PC-3 (cell line): Measurements from ENCODE around the gene ANTXR2. TPM values are rescaled to one million over a fixed set of nuclear protein-coding genes. Genes with fewer than 3 reads are reported as not detected.

ENCODE experiments used
- ATAC-seq: fragments of 200-7000 bp; cut with Tn5 transposase; 2 replicates; pipeline ENCODE4 v1.9.1; 2020; ENCODE audit warnings: mild to moderate bottlenecking, moderate library complexity
- BruUV-seq: library from RNA; stranded (reverse); fragments of 400-500 nt; replicated peaks from 2 replicates; lab custom pipeline; 2021; lab: Mats Ljungman, UMichigan
- CTCF ChIA-PET: fragments of 300-600 bp; sonication (Branson Sonifier 250); formaldehyde crosslinking; loops from one replicate; lab custom pipeline; 2022; ENCODE audit warnings: antibody characterized with exemption; lab: Charles Lee
- POLR2A ChIA-PET: fragments of 300-600 bp; sonication (Branson Sonifier 250); formaldehyde crosslinking; loops from one replicate; lab custom pipeline; 2022; ENCODE audit warnings: antibody characterized with exemption; ENCODE audit not compliant: unreplicated experiment; lab: Charles Lee
- DNase-seq: peaks from one replicate; pipeline ENCODE4 v3.0.0-alpha.2; 2015
- H2AFZ ChIP-seq: fragments of 300-600 bp; sonication (generic); 2 replicates; pipeline ENCODE4 v1.6.0; 2016; ENCODE audit warnings: antibody characterized with exemption, low read length
- H3F3A ChIP-seq: fragments of 300-600 bp; sonication (generic); one replicate; pipeline ENCODE4 v1.6.0; 2017; ENCODE audit warnings: antibody characterized with exemption, low read length, control low read depth, mild to moderate bottlenecking; ENCODE audit not compliant: unreplicated experiment
- H3K27ac ChIP-seq: fragments of 300-600 bp; sonication (generic); 2 replicates; pipeline ENCODE4 v1.5.1; 2016; ENCODE audit warnings: mild to moderate bottlenecking, low read length
- H3K27me3 ChIP-seq: fragments of 300-600 bp; sonication (generic); 2 replicates; pipeline ENCODE4 v1.6.1; 2016; ENCODE audit warnings: low read length, mixed read lengths
- H3K36me3 ChIP-seq: fragments of 300-600 bp; sonication (generic); 2 replicates; pipeline ENCODE4 v1.6.1; 2016; ENCODE audit warnings: low read depth, mixed run types, low read length, mixed read lengths
- H3K4me1 ChIP-seq: fragments of 300-600 bp; sonication (generic); 2 replicates; pipeline ENCODE4 v1.5.1; 2016; ENCODE audit warnings: low read length; ENCODE audit not compliant: insufficient read depth
- H3K4me2 ChIP-seq: fragments of 300-600 bp; sonication (generic); 2 replicates; pipeline ENCODE4 v1.6.0; 2016; ENCODE audit warnings: low read length
- H3K4me3 ChIP-seq: fragments of 300-600 bp; sonication (generic); 2 replicates; pipeline ENCODE4 v1.5.1; 2016; ENCODE audit warnings: mild to moderate bottlenecking, low read length, mixed read lengths
- H3K79me2 ChIP-seq: fragments of 300-600 bp; sonication (generic); 2 replicates; pipeline ENCODE4 v1.6.1; 2017; ENCODE audit warnings: low read length, mixed read lengths
- H3K9ac ChIP-seq: fragments of 300-600 bp; sonication (generic); 2 replicates; pipeline ENCODE4 v1.6.0; 2016; ENCODE audit warnings: mild to moderate bottlenecking, low read length
- H3K9me2 ChIP-seq: fragments of 300-600 bp; sonication (generic); replicated peaks from 2 replicates; pipeline ENCODE4 v1.6.1; 2016; ENCODE audit warnings: mixed run types, low read length, mixed read lengths
- H3K9me3 ChIP-seq: fragments of 300-600 bp; sonication (generic); 2 replicates; pipeline ENCODE4 v1.6.1; 2016; ENCODE audit warnings: low read length, mixed read lengths
- H4K20me1 ChIP-seq: fragments of 300-600 bp; sonication (generic); 2 replicates; pipeline ENCODE4 v1.6.1; 2016; ENCODE audit warnings: low read length, mixed read lengths
- CTCF ChIP-seq: fragments of 300-600 bp; sonication (generic); conservative IDR thresholded peaks from 2 replicates; pipeline ENCODE4 v1.5.1; 2017; ENCODE audit warnings: antibody characterized with exemption, low read depth, mild to moderate bottlenecking, low read length
- EZH2 ChIP-seq: fragments of 300-600 bp; sonication (generic); IDR thresholded peaks from one replicate; pipeline ENCODE4 v1.6.1; 2017; ENCODE audit warnings: antibody characterized with exemption, mild to moderate bottlenecking, low read length; ENCODE audit not compliant: unreplicated experiment
- EZH2phosphoT487 ChIP-seq: fragments of 300-600 bp; sonication (generic); IDR thresholded peaks from 2 replicates; pipeline ENCODE4 v1.6.1; 2018; ENCODE audit warnings: mild to moderate bottlenecking, antibody characterized with exemption, low read length, borderline replicate concordance
- intact Hi-C: fragments of 100-400 bp; cut with micrococcal nuclease; formaldehyde crosslinking; loops from 2 replicates; pipeline ENCODE4 v1.9.0; 2023
- total RNA-seq: library from RNA; depleted of rRNA; stranded (reverse); fragments of >200 nt; gene quantifications from 2 replicates; pipeline ENCODE4 v1.2.3, GENCODE V29; 2014

ANTXR2 gene
- total RNA-seq, 1 experiment from 2014 or later, result 43.9 TPM

DNA sequence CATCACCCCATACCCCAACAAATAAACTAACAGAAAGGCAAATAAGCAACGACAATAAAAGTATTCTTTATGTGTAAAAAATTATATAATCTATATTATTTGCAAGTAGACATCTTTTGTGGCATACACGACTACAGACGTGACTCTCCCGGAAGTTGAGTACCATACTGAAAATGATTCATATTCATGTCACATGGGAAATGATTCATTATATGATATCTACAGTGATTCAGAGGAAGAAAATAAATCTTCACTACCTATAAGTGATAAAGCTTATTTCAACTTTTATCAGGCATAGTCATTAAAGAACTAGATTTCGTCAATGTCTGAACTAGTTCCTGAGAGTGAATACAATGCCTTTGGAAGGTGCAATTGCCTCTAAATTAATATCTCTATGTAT, 4.6 kb upstream of the ANTXR2 start:
- Histone ChIP-seq H3K4me1 (peaks cover 39% of the 10 kb centered on the region), H3F3A (no peaks in the 10 kb centered on the region), H3K9me3 (no peaks in the 10 kb centered on the region), H3K9ac (peak overlapping the region; percentile 20; the same call in 1 of the 2 replicates), H2AFZ (no peak overlapping the region), H3K4me2 (peak overlapping the region; percentile 18; the same call in 1 of the 2 replicates), H3K9me2 (no peaks in the 10 kb centered on the region), H3K27ac (peak overlapping the region; percentile 71), H3K4me3 (no peak overlapping the region), H4K20me1 (no peaks in the 10 kb centered on the region), H3K36me3 (no peaks in the 10 kb centered on the region), H3K27me3 (no peaks in the 10 kb centered on the region), H3K79me2 (peaks cover 4% of the 10 kb centered on the region)
- ChIA-PET POLR2A (no interaction called here), CTCF (no interaction called here)
- no TSS peak for BruUV-seq
- DNase-seq, result peak; percentile 73
- TF ChIP-seq CTCF (no peak), EZH2 (no peak), EZH2phosphoT487 (no peak)
- peak; percentile 35 for ATAC-seq
- intact Hi-C loops, result loop anchor here (1.0 kb wide), 1 partner anchor 20 kb away; no protein-coding TSS in a partner anchor

- H2AFZ ChIP-seq, result no peak overlapping the region
- no peaks in the 10 kb centered on the region for H4K20me1 ChIP-seq
- no peak overlapping the region for H3K4me3 ChIP-seq
- H3K9ac ChIP-seq, result no peak overlapping the region
- H3K36me3 ChIP-seq, result no peaks in the 10 kb centered on the region
- no peaks in the 10 kb centered on the region for H3K9me3 ChIP-seq
- no peaks in the 10 kb centered on the region for H3F3A ChIP-seq
- peaks cover 13% of the 10 kb centered on the region for H3K79me2 ChIP-seq
- DNase-seq (no peak), ATAC-seq (no peak)
- intact Hi-C loops, result loop anchor here (1.0 kb wide), 1 partner anchor 21 kb away; no protein-coding TSS in a partner anchor
- TF ChIP-seq CTCF (no peak), EZH2 (no peak)
- H3K27me3 ChIP-seq, result no peaks in the 10 kb centered on the region
- peak overlapping the region; percentile 57 for H3K27ac ChIP-seq
- no peaks in the 10 kb centered on the region for H3K9me2 ChIP-seq
- ChIA-PET POLR2A (interaction anchor here (0.5 kb wide), 1 partner anchor 17 kb away, joined by 4 read pairs; no protein-coding TSS in a partner anchor), CTCF (no interaction called here)
- H3K4me1 ChIP-seq, result peaks cover 39% of the 10 kb centered on the region
- H3K4me2 ChIP-seq, result no peak overlapping the region
- no TSS peak for BruUV-seq
Observed at GRCh38 chr4:80076681-80077080, 3.7 kb upstream of the ANTXR2 start.

DNA sequence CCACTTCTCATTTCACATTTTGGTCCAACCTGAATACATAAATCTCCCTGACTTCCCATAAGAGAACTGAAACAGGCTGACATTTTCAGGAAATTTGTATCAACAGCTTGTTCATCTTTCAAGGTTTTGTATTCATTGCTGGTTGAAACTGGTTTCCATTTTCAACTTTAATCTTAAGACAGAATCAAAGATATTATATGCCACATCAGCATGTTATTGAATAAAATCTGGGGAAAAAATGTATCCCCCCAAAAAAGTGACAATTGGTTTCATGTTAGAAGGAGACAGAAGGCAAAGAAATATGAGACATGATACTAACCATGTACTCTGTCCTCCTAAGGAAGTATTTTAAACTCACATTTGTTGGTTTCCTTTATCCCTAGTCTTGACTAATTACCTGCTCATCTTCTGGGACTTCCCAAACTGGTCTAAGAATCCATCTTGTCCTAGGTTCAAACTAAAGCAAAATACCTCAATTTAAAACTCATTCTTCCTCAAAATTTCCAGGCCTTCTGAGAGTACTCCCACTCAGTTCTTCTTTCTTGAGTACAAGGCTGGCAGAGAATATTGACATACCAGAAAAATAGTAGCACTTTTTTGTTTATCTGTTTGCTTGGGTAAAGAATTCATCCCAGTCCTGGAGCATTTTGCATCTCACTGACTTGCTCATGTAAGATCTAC, 3.1 kb upstream of the ANTXR2 start:
- peak overlapping the region; percentile 57 for H3K27ac ChIP-seq
- no peak for ATAC-seq
- DNase-seq, result no peak
- H3K27me3 ChIP-seq, result no peaks in the 10 kb centered on the region
- H3K79me2 ChIP-seq, result peaks cover 19% of the 10 kb centered on the region
- no TSS peak for BruUV-seq
- no peaks in the 10 kb centered on the region for H3K9me2 ChIP-seq
- H3K36me3 ChIP-seq, result no peaks in the 10 kb centered on the region
- H3K4me2 ChIP-seq, result no peak overlapping the region
- no peak overlapping the region for H3K9ac ChIP-seq
- peaks cover 39% of the 10 kb centered on the region for H3K4me1 ChIP-seq
- no peaks in the 10 kb centered on the region for H4K20me1 ChIP-seq
- POLR2A ChIA-PET, result no interaction called here
- no peak for TF ChIP-seq EZH2phosphoT487
- TF ChIP-seq CTCF, result no peak
- TF ChIP-seq EZH2, result no peak
- no peaks in the 10 kb centered on the region for H3K9me3 ChIP-seq
- intact Hi-C loops, result no loop called here
- CTCF ChIA-PET, result no interaction called here
- H2AFZ ChIP-seq, result no peak overlapping the region
- H3K4me3 ChIP-seq, result no peak overlapping the region
- H3F3A ChIP-seq, result no peaks in the 10 kb centered on the region
